RWPE2 (cell line): ENCODE data around the gene FBXO5.

Source experiments
- ATAC-seq: fragments of 200-7000 bp; cut with Tn5 transposase; 3 replicates; pipeline ENCODE4 v1.9.1; 2021; ENCODE audit warnings: low read depth
- DNase-seq: peaks from one replicate; pipeline ENCODE4 v3.0.0-alpha.2; 2020; ENCODE audit warnings: low spot score
- H3K27ac ChIP-seq: fragments of 450-650 bp; 2 replicates; pipeline ENCODE4 v1.5.1; 2017; ENCODE audit warnings: mild to moderate bottlenecking; ENCODE audit not compliant: poor library complexity, severe bottlenecking
- H3K27me3 ChIP-seq: fragments of 250-450 bp; sonication (Bioruptor Pico); 2 replicates; pipeline ENCODE4 v1.5.1; 2021; ENCODE audit warnings: mild to moderate bottlenecking, moderate library complexity; ENCODE audit not compliant: insufficient read depth, poor library complexity, severe bottlenecking
- H3K36me3 ChIP-seq: fragments of 250-450 bp; sonication (Bioruptor Pico); 2 replicates; pipeline ENCODE4 v1.5.1; 2020; ENCODE audit warnings: low read depth, mild to moderate bottlenecking, moderate library complexity
- H3K4me1 ChIP-seq: fragments of 250-450 bp; sonication (Bioruptor Pico); 2 replicates; pipeline ENCODE4 v1.5.1; 2021; ENCODE audit warnings: mild to moderate bottlenecking, moderate library complexity; ENCODE audit not compliant: insufficient read depth, poor library complexity, severe bottlenecking
- H3K4me3 ChIP-seq: fragments of 250-450 bp; sonication (Bioruptor Pico); 2 replicates; pipeline ENCODE4 v1.5.1; 2021; ENCODE audit warnings: mild to moderate bottlenecking, moderate library complexity; ENCODE audit not compliant: severe bottlenecking
- H3K9me3 ChIP-seq: fragments of 250-450 bp; sonication (Bioruptor Pico); 2 replicates; pipeline ENCODE4 v1.5.1; 2021; ENCODE audit warnings: mild to moderate bottlenecking, moderate library complexity; ENCODE audit not compliant: severe bottlenecking
- CTCF ChIP-seq: fragments of 450-650 bp; IDR thresholded peaks from one replicate; pipeline ENCODE4 v1.5.1; 2017; ENCODE audit warnings: mild to moderate bottlenecking, moderate library complexity; ENCODE audit not compliant: poor library complexity, severe bottlenecking

The FBXO5 gene

GRCh38 chr6:152979116-152979515, 3.7 kb downstream of the FBXO5 start:
- Histone ChIP-seq H3K4me1 (peaks cover 44% of the 10 kb centered on the region), H3K27ac (no peak overlapping the region), H3K9me3 (no peaks in the 10 kb centered on the region), H3K36me3 (peaks cover 75% of the 10 kb centered on the region), H3K27me3 (no peaks in the 10 kb centered on the region), H3K4me3 (no peak overlapping the region)
- TF ChIP-seq CTCF: no peak
- no peak for ATAC-seq
- no peak for DNase-seq

- ATAC-seq: no peak
- H3K4me1 ChIP-seq: peaks cover 44% of the 10 kb centered on the region
- H3K27ac ChIP-seq: no peak overlapping the region
- DNase-seq: no peak
- no peak overlapping the region for H3K4me3 ChIP-seq
- peaks cover 86% of the 10 kb centered on the region for H3K36me3 ChIP-seq
- H3K9me3 ChIP-seq: no peaks in the 10 kb centered on the region
- H3K27me3 ChIP-seq: no peaks in the 10 kb centered on the region
- no peak for TF ChIP-seq CTCF
Observed at GRCh38 chr6:152978058-152978457, 4.8 kb downstream of the FBXO5 start.

GRCh38 chr6:152977556-152977955, 5.3 kb downstream of the FBXO5 start:
- Histone ChIP-seq H3K36me3 (peaks cover 91% of the 10 kb centered on the region), H3K27me3 (no peaks in the 10 kb centered on the region), H3K27ac (no peak overlapping the region), H3K4me3 (no peak overlapping the region), H3K9me3 (no peaks in the 10 kb centered on the region), H3K4me1 (peaks cover 44% of the 10 kb centered on the region)
- ATAC-seq (no peak), DNase-seq (no peak)
- no peak for TF ChIP-seq CTCF

- DNase-seq: no peak
- no peaks in the 10 kb centered on the region for H3K27me3 ChIP-seq
- no peaks in the 10 kb centered on the region for H3K9me3 ChIP-seq
- peaks cover 95% of the 10 kb centered on the region for H3K36me3 ChIP-seq
- peaks cover 44% of the 10 kb centered on the region for H3K4me1 ChIP-seq
- H3K4me3 ChIP-seq: no peak overlapping the region
- TF ChIP-seq CTCF: no peak
- H3K27ac ChIP-seq: no peak overlapping the region
- no peak for ATAC-seq
Observed at GRCh38 chr6:152976749-152977148, 6.1 kb downstream of the FBXO5 start.

- no peak for TF ChIP-seq CTCF
- Histone ChIP-seq H3K36me3 (peaks cover 100% of the 10 kb centered on the region), H3K27ac (no peak overlapping the region), H3K4me3 (no peak overlapping the region), H3K4me1 (peaks cover 39% of the 10 kb centered on the region), H3K27me3 (no peaks in the 10 kb centered on the region), H3K9me3 (no peaks in the 10 kb centered on the region)
- no peak for DNase-seq
- no peak for ATAC-seq
Observed at GRCh38 chr6:152975204-152975915, 7.5 kb downstream of the FBXO5 start.
